ENCODE measurements around the gene EDEM3. TPM values are rescaled to one million over a fixed set of nuclear protein-coding genes. Genes with fewer than 3 reads are reported as not detected.
"Not testable (repeated sequence)": the region's sequence is repeated elsewhere in the genome, so short reads cannot be mapped to it uniquely, and the experiment has no call there.

EDEM3 gene
- total RNA-seq, 3 donors from 2014 or later: 32.1 to 66.3 (median 66.0) TPM

GRCh38 chr1:184790642-184791549 lies 36.2 kb upstream of the EDEM3 start:
- TF ChIP-seq CTCF (IDR thresholded peaks at IDR 0.05): no peak
- H3K4me1 ChIP-seq (ENCODE audit: low read depth): peaks cover 14% of the 10 kb centered on the region
- intact Hi-C loops (cut with DNase I, micrococcal nuclease): no loop called here
- no peak for DNase-seq
- H3K36me3 ChIP-seq (ENCODE audit: low read depth): no peaks in the 10 kb centered on the region
- H3K4me3 ChIP-seq: no peak overlapping the region
- no peak for ATAC-seq
- H3K9me3 ChIP-seq: no peaks in the 10 kb centered on the region

- no peak for TF ChIP-seq CTCF (IDR thresholded peaks at IDR 0.05)
- ATAC-seq (peak; percentile 54), DNase-seq (peak in 1 of 3 donors; percentile 36)
- Histone ChIP-seq H3K9me3 (no peaks in the 10 kb centered on the region), H3K4me3 (no peak overlapping the region), H3K36me3 (ENCODE audit: low read depth) (no peaks in the 10 kb centered on the region), H3K4me1 (ENCODE audit: low read depth) (peaks cover 14% of the 10 kb centered on the region)
- intact Hi-C loops (cut with DNase I, micrococcal nuclease): no loop called here
These were observed 35.2 kb upstream of the EDEM3 start for GRCh38 chr1:184789884-184790283.

- TF ChIP-seq CTCF (IDR thresholded peaks at IDR 0.05): no peak
- Histone ChIP-seq H3K4me3 (no peak overlapping the region), H3K4me1 (ENCODE audit: low read depth) (peaks cover 14% of the 10 kb centered on the region), H3K36me3 (ENCODE audit: low read depth) (no peaks in the 10 kb centered on the region), H3K9me3 (no peaks in the 10 kb centered on the region)
- intact Hi-C loops (cut with DNase I, micrococcal nuclease): no loop called here
- DNase-seq (no peak), ATAC-seq (no peak)
These were observed 34.3 kb upstream of the EDEM3 start for GRCh38 chr1:184788970-184789369.

- no peaks in the 10 kb centered on the region for H3K36me3 ChIP-seq (ENCODE audit: low read depth)
- DNase-seq (no peak), ATAC-seq (no peak)
- intact Hi-C loops (cut with DNase I, micrococcal nuclease): no loop called here
- no peaks in the 10 kb centered on the region for H3K4me1 ChIP-seq (ENCODE audit: low read depth)
- H3K9me3 ChIP-seq: peaks cover 6% of the 10 kb centered on the region
- H3K4me3 ChIP-seq: no peak overlapping the region
- no peak for TF ChIP-seq CTCF (IDR thresholded peaks at IDR 0.05)
These were observed 30.9 kb upstream of the EDEM3 start for GRCh38 chr1:184785529-184785928.

GRCh38 chr1:184783723-184784122 lies 29.1 kb upstream of the EDEM3 start:
- ATAC-seq; H3K4me3 ChIP-seq; H3K9me3 ChIP-seq; intact Hi-C loops (cut with DNase I, micrococcal nuclease); H3K36me3 ChIP-seq (ENCODE audit: low read depth); DNase-seq; H3K4me1 ChIP-seq (ENCODE audit: low read depth): not testable (repeated sequence)

- Histone ChIP-seq H3K4me1 (ENCODE audit: low read depth) (no peaks in the 10 kb centered on the region), H3K36me3 (ENCODE audit: low read depth) (no peaks in the 10 kb centered on the region), H3K9me3 (peaks cover 6% of the 10 kb centered on the region), H3K4me3 (no peak overlapping the region)
- TF ChIP-seq CTCF (IDR thresholded peaks at IDR 0.05): no peak
- ATAC-seq (no peak), DNase-seq (no peak)
- intact Hi-C loops (cut with DNase I, micrococcal nuclease): no loop called here
These were observed 27.3 kb upstream of the EDEM3 start for GRCh38 chr1:184781941-184782340.

Data from mucosa of descending colon (tissue), 3 donors.